ENCODE data around the gene RPP38. TPM values are rescaled to one million over a fixed set of nuclear protein-coding genes. Genes with fewer than 3 reads are reported as not detected.

The RPP38 gene
- total RNA-seq, 1 donor from 2014 or later: 6.3 TPM

- Histone ChIP-seq H3K9me3 (ENCODE audit: control insufficient read depth in 3 of 3, low read length in 3 of 3) (no peaks in the 10 kb centered on the region), H3K27ac (ENCODE audit: low read depth, low read length) (no peak overlapping the region), H3K36me3 (ENCODE audit: control insufficient read depth in 3 of 3, insufficient read depth in 3 of 3, low read length in 3 of 3) (no peaks in the 10 kb centered on the region)
Measured at GRCh38 chr10:15147594-15148392, 50.6 kb downstream of the RPP38 start.

GRCh38 chr10:15149042-15149771 is 52.1 kb downstream of the RPP38 start:
- Histone ChIP-seq H3K27me3 (ENCODE audit: control insufficient read depth in 3 of 3, insufficient read depth in 3 of 3, low read length in 3 of 3) (no peaks in the 10 kb centered on the region), H3K4me3 (ENCODE audit: low read length in 3 of 3) (no peak overlapping the region), H3K9ac (ENCODE audit: low read depth in 1 of 3, low read length in 3 of 3) (no peak overlapping the region), H3K27ac (ENCODE audit: low read depth, low read length) (no peak overlapping the region), H3K9me3 (ENCODE audit: control insufficient read depth in 3 of 3, low read length in 3 of 3) (no peaks in the 10 kb centered on the region), H3K36me3 (ENCODE audit: control insufficient read depth in 3 of 3, insufficient read depth in 3 of 3, low read length in 3 of 3) (no peaks in the 10 kb centered on the region), H3K4me1 (ENCODE audit: control insufficient read depth in 3 of 3, insufficient read depth in 3 of 3, low read length in 3 of 3) (no peaks in the 10 kb centered on the region)

More at GRCh38 chr10:15147594-15148392, 50.6 kb downstream of the RPP38 start:
- H3K27me3 ChIP-seq (ENCODE audit: control insufficient read depth in 3 of 3, insufficient read depth in 3 of 3, low read length in 3 of 3): no peaks in the 10 kb centered on the region
- no peak overlapping the region for H3K9ac ChIP-seq (ENCODE audit: low read depth in 1 of 3, low read length in 3 of 3)
- no peak overlapping the region for H3K4me3 ChIP-seq (ENCODE audit: low read length in 3 of 3)
- no peaks in the 10 kb centered on the region for H3K4me1 ChIP-seq (ENCODE audit: control insufficient read depth in 3 of 3, insufficient read depth in 3 of 3, low read length in 3 of 3)

- Histone ChIP-seq H3K36me3 (ENCODE audit: control insufficient read depth in 3 of 3, insufficient read depth in 3 of 3, low read length in 3 of 3) (no peaks in the 10 kb centered on the region), H3K4me3 (ENCODE audit: low read length in 3 of 3) (no peak overlapping the region), H3K27ac (ENCODE audit: low read depth, low read length) (no peak overlapping the region), H3K9me3 (ENCODE audit: control insufficient read depth in 3 of 3, low read length in 3 of 3) (no peaks in the 10 kb centered on the region), H3K27me3 (ENCODE audit: control insufficient read depth in 3 of 3, insufficient read depth in 3 of 3, low read length in 3 of 3) (no peaks in the 10 kb centered on the region), H3K4me1 (ENCODE audit: control insufficient read depth in 3 of 3, insufficient read depth in 3 of 3, low read length in 3 of 3) (no peaks in the 10 kb centered on the region), H3K9ac (ENCODE audit: low read depth in 1 of 3, low read length in 3 of 3) (no peak overlapping the region)
Measured at GRCh38 chr10:15150563-15150962, 53.4 kb downstream of the RPP38 start.

GRCh38 chr10:15152556-15152955 is 55.4 kb downstream of the RPP38 start:
- H3K9ac ChIP-seq (ENCODE audit: low read depth in 1 of 3, low read length in 3 of 3): no peak overlapping the region
- no peaks in the 10 kb centered on the region for H3K27me3 ChIP-seq (ENCODE audit: control insufficient read depth in 3 of 3, insufficient read depth in 3 of 3, low read length in 3 of 3)
- H3K9me3 ChIP-seq (ENCODE audit: control insufficient read depth in 3 of 3, low read length in 3 of 3): no peaks in the 10 kb centered on the region
- no peaks in the 10 kb centered on the region for H3K4me1 ChIP-seq (ENCODE audit: control insufficient read depth in 3 of 3, insufficient read depth in 3 of 3, low read length in 3 of 3)
- H3K27ac ChIP-seq (ENCODE audit: low read depth, low read length): no peak overlapping the region
- H3K4me3 ChIP-seq (ENCODE audit: low read length in 3 of 3): no peak overlapping the region
- peaks cover 0 to 3% (median 0%) of the 10 kb centered on the region in 3 donors for H3K36me3 ChIP-seq (ENCODE audit: control insufficient read depth in 3 of 3, insufficient read depth in 3 of 3, low read length in 3 of 3)

Other genes with a start within 250 kb of the RPP38 start
- gene SUV39H2, start 218.5 kb upstream of the RPP38 start, total RNA-seq: 13.0 TPM
- gene DCLRE1C, start 143.3 kb upstream of the RPP38 start, total RNA-seq: 4.7 TPM
- gene MEIG1, start 138.0 kb upstream of the RPP38 start, total RNA-seq: not detected
- gene OLAH, start 53.4 kb upstream of the RPP38 start, total RNA-seq: 1.0 TPM
- 1.6 TPM for gene ACBD7, start 8.6 kb upstream of the RPP38 start, total RNA-seq
- gene NMT2, start 71.3 kb downstream of the RPP38 start, total RNA-seq: 14.6 TPM